Right lobe of liver (tissue), 6 donors: Measurements from ENCODE around the gene MAEL. TPM values are rescaled to one million over a fixed set of nuclear protein-coding genes. Genes with fewer than 3 reads are reported as not detected.

Source experiments
- ATAC-seq, 4 donors: fragments of 200-7000 bp; cut with Tn5 transposase; one replicate each; pipeline ENCODE4 v1.9.1; 2020; ENCODE audit warnings: mild to moderate bottlenecking in 4 of 4, moderate library complexity in 4 of 4
- DNase-seq, 3 donors: peaks; one replicate each; pipeline ENCODE4 v3.0.0-alpha.2; 2020
- H3K27ac ChIP-seq, 3 donors: fragments of 200-600 bp; one replicate each; pipeline ENCODE4 v1.8.0; 2022
- H3K27me3 ChIP-seq, 2 donors: fragments of 200-600 bp; one replicate each; pipeline ENCODE4 v1.8.0; 2022
- H3K36me3 ChIP-seq, 4 donors: fragments of 200-600 bp; sonication (generic) in 1 of 4; one replicate each; pipeline versions ENCODE4 v1.5.1 to v1.8.0; 2017 to 2022; ENCODE audit warnings: control low read depth in 1 of 4
- H3K4me1 ChIP-seq, 4 donors: fragments of 200-600 bp; sonication (generic) in 1 of 4; one replicate each; pipeline versions ENCODE4 v1.5.1 to v1.8.0; 2017 to 2022; ENCODE audit warnings: control low read depth in 1 of 4
- H3K4me3 ChIP-seq, 3 donors: fragments of 200-600 bp; one replicate each; pipeline ENCODE4 v1.8.0; 2022
- H3K9me3 ChIP-seq, 4 donors: fragments of 200-600 bp; sonication (generic) in 1 of 4; one replicate each; pipeline versions ENCODE4 v1.5.1 to v1.8.0; 2017 to 2022; ENCODE audit warnings: control low read depth in 1 of 4
- CTCF ChIP-seq, 4 donors: fragments of 200-600 bp in 3 of 4; fragments of 450-650 bp in 1 of 4; IDR thresholded peaks; one replicate each; pipeline versions ENCODE4 v1.5.1 to v1.8.0; 2016 to 2022; ENCODE audit warnings: antibody characterized with exemption in 4 of 4, mild to moderate bottlenecking in 2 of 4
- POLR2A ChIP-seq: fragments of 450-650 bp; IDR thresholded peaks from one replicate; pipeline ENCODE4 v1.6.1; 2017; ENCODE audit warnings: antibody characterized with exemption, mild to moderate bottlenecking
- WGBS: methylation state at CpG from one replicate; pipeline ENCODE4 v1.1.6; 2018; ENCODE audit warnings: low coverage, low lambda C conversion rate; ENCODE audit not compliant: insufficient coverage; ENCODE audit errors: missing lambda C conversion rate; 5-methylcytosine and 5-hydroxymethylcytosine counted together
- intact Hi-C, 2 donors: fragments of 100-400 bp; cut with DNase I; formaldehyde crosslinking; loops; one replicate each; pipeline versions ENCODE4 v1.11.2 to v1.14.1; 2022
- total RNA-seq, 6 experiments: library from RNA; depleted of rRNA in 2 of 6; stranded (reverse); fragments of >200 nt in 2 of 6; fragmentation: NEBNext Ultra II Directional in 3 of 6; extraction: Animal tissue kit (Norgen Biotek cat#: 25700) in 3 of 6; gene quantifications; one replicate each; pipeline versions ENCODE4 v1.1.0 to v1.2.4, GENCODE V29; 2016 to 2023
- donor health status: DM: no; HTN: yes; CAD: no.
- donor health status: DM: no; HTN: no; CAD: no.
- donor health status: DM: no; HTN: no; CAD: no.
- donor health status: DM: no; HTN: yes; CAD: no.
- donor health status: DM: no; HTN: yes; CAD: no.

Gene MAEL
- total RNA-seq, 6 experiments from 2014 or later, result 0.15 TPM; not detected in 5

- no peaks in the 10 kb centered on the region for H3K27me3 ChIP-seq
- no peaks in the 10 kb centered on the region for H3K36me3 ChIP-seq
- no peaks in the 10 kb centered on the region for H3K4me1 ChIP-seq
- no peak for ATAC-seq
- intact Hi-C loops, result no loop called here
- H3K27ac ChIP-seq, result no peak overlapping the region
- no peaks in the 10 kb centered on the region for H3K9me3 ChIP-seq
- WGBS, result 100% methylated on average over 1 of the region's 1 CpG
- no peak for DNase-seq
- no peak overlapping the region for H3K4me3 ChIP-seq
- TF ChIP-seq CTCF (IDR thresholded peaks at IDR 0.05) (no peak), POLR2A (no peak)
Observed at GRCh38 chr1:167000546-167000945, 11.5 kb downstream of the MAEL start.

GRCh38 chr1:167002354-167002753, 13.3 kb downstream of the MAEL start:
- Histone ChIP-seq H3K36me3 (no peaks in the 10 kb centered on the region), H3K9me3 (no peaks in the 10 kb centered on the region), H3K27me3 (no peaks in the 10 kb centered on the region), H3K27ac (no peak overlapping the region), H3K4me1 (no peaks in the 10 kb centered on the region), H3K4me3 (no peak overlapping the region)
- no peak for TF ChIP-seq CTCF (IDR thresholded peaks at IDR 0.05)
- TF ChIP-seq POLR2A, result no peak
- 96% methylated on average over 2 of the region's 2 CpGs for WGBS
- ATAC-seq (no peak), DNase-seq (no peak)
- intact Hi-C loops, result no loop called here

- Histone ChIP-seq H3K27ac (no peak overlapping the region), H3K4me3 (no peak overlapping the region), H3K36me3 (no peaks in the 10 kb centered on the region), H3K9me3 (no peaks in the 10 kb centered on the region), H3K27me3 (no peaks in the 10 kb centered on the region), H3K4me1 (no peaks in the 10 kb centered on the region)
- ATAC-seq (peak in 2 of 4 donors; percentile 42 to 76), DNase-seq (no peak)
- TF ChIP-seq POLR2A (no peak), CTCF (IDR thresholded peaks at IDR 0.05) (no peak)
- 28% methylated on average over 2 of the region's 2 CpGs for WGBS
- intact Hi-C loops, result no loop called here
Observed at GRCh38 chr1:167003711-167004110, 14.6 kb downstream of the MAEL start.

- ATAC-seq (peak; percentile 33 to 84 (median 68)), DNase-seq (no peak)
- no peaks in the 10 kb centered on the region for H3K27me3 ChIP-seq
- peaks cover 0 to 10% (median 0%) of the 10 kb centered on the region in 4 donors for H3K4me1 ChIP-seq
- TF ChIP-seq POLR2A (no peak), CTCF (IDR thresholded peaks at IDR 0.05) (no peak)
- WGBS, result 35% methylated on average over 1 of the region's 1 CpG
- intact Hi-C loops, result no loop called here
- no peaks in the 10 kb centered on the region for H3K9me3 ChIP-seq
- no peak overlapping the region for H3K27ac ChIP-seq
- no peaks in the 10 kb centered on the region for H3K36me3 ChIP-seq
- no peak overlapping the region for H3K4me3 ChIP-seq
Observed at GRCh38 chr1:167011560-167012191, 22.6 kb downstream of the MAEL start.

GRCh38 chr1:167012570-167012969, 23.5 kb downstream of the MAEL start:
- ATAC-seq (no peak), DNase-seq (no peak)
- no peak for TF ChIP-seq POLR2A
- TF ChIP-seq CTCF (IDR thresholded peaks at IDR 0.05), result no peak
- Histone ChIP-seq H3K9me3 (no peaks in the 10 kb centered on the region), H3K36me3 (no peaks in the 10 kb centered on the region), H3K4me3 (no peak overlapping the region), H3K4me1 (peaks cover 0 to 10% (median 0%) of the 10 kb centered on the region in 4 donors), H3K27me3 (no peaks in the 10 kb centered on the region), H3K27ac (no peak overlapping the region)
- 63% methylated on average over 2 of the region's 2 CpGs for WGBS
- intact Hi-C loops, result no loop called here
